ENCODE results near the gene DYNC1LI2.
"Not testable (repeated sequence)": the region's sequence is repeated elsewhere in the genome, so short reads cannot be mapped to it uniquely, and the experiment has no call there.

The DYNC1LI2 gene

GRCh38 chr16:66751303-66751991 lies at the start of gene DYNC1LI2:
Gene DYNC1LI2 (minus strand): TSS chr16:66751609. CDS start chr16:66751591, 18 bp downstream.
- DNase-seq: peak; percentile 68

GRCh38 chr16:66800856-66801255 lies 49.4 kb upstream of the DYNC1LI2 start:
- DNase-seq: no peak

GRCh38 chr16:66798161-66798560 lies 46.8 kb upstream of the DYNC1LI2 start:
- no peak for DNase-seq

GRCh38 chr16:66793984-66794383 lies 42.6 kb upstream of the DYNC1LI2 start:
- DNase-seq: not testable (repeated sequence)

- DNase-seq: no peak
Measured at GRCh38 chr16:66790130-66790733, 38.8 kb upstream of the DYNC1LI2 start.

- DNase-seq: no peak
Measured at GRCh38 chr16:66787427-66787826, 36.0 kb upstream of the DYNC1LI2 start.

GRCh38 chr16:66786551-66786950 lies 35.1 kb upstream of the DYNC1LI2 start:
- DNase-seq: no peak

- DNase-seq: no peak
Measured at GRCh38 chr16:66776457-66776856, 25.0 kb upstream of the DYNC1LI2 start.

- DNase-seq: no peak
Measured at GRCh38 chr16:66774981-66775380, 23.6 kb upstream of the DYNC1LI2 start.

- no peak for DNase-seq
Measured at GRCh38 chr16:66758086-66758485, 6.7 kb upstream of the DYNC1LI2 start.

- DNase-seq: no peak
Measured at GRCh38 chr16:66754819-66755218, 3.4 kb upstream of the DYNC1LI2 start.

- no peak for DNase-seq
Measured at GRCh38 chr16:66754211-66754610, 2.8 kb upstream of the DYNC1LI2 start.

- DNase-seq: no peak
Measured at GRCh38 chr16:66752958-66753357, 1.5 kb upstream of the DYNC1LI2 start.

GRCh38 chr16:66752379-66752778 lies 970 bp upstream of the DYNC1LI2 start:
- no peak for DNase-seq

GRCh38 chr16:66751992-66752322 lies 548 bp upstream of the DYNC1LI2 start:
- no peak for DNase-seq

- DNase-seq: no peak
Measured at GRCh38 chr16:66751053-66751302, 431 bp downstream of the DYNC1LI2 start.

- no peak for DNase-seq
Measured at GRCh38 chr16:66750279-66751052, 943 bp downstream of the DYNC1LI2 start.

- DNase-seq: no peak
Measured at GRCh38 chr16:66746682-66747081, 4.7 kb downstream of the DYNC1LI2 start.

GRCh38 chr16:66746048-66746447 lies 5.4 kb downstream of the DYNC1LI2 start:
- DNase-seq: no peak

- DNase-seq: no peak
Measured at GRCh38 chr16:66741950-66742808, 9.2 kb downstream of the DYNC1LI2 start.

- peak; percentile 30 for DNase-seq
Measured at GRCh38 chr16:66741169-66741900, 10.1 kb downstream of the DYNC1LI2 start.

GRCh38 chr16:66740533-66740932 lies 10.9 kb downstream of the DYNC1LI2 start:
- DNase-seq: no peak

GRCh38 chr16:66740010-66740409 lies 11.4 kb downstream of the DYNC1LI2 start:
- DNase-seq: no peak

All from COR-L47 (cell line).